ENCODE results near the gene ZFHX3.

Gene ZFHX3

DNA sequence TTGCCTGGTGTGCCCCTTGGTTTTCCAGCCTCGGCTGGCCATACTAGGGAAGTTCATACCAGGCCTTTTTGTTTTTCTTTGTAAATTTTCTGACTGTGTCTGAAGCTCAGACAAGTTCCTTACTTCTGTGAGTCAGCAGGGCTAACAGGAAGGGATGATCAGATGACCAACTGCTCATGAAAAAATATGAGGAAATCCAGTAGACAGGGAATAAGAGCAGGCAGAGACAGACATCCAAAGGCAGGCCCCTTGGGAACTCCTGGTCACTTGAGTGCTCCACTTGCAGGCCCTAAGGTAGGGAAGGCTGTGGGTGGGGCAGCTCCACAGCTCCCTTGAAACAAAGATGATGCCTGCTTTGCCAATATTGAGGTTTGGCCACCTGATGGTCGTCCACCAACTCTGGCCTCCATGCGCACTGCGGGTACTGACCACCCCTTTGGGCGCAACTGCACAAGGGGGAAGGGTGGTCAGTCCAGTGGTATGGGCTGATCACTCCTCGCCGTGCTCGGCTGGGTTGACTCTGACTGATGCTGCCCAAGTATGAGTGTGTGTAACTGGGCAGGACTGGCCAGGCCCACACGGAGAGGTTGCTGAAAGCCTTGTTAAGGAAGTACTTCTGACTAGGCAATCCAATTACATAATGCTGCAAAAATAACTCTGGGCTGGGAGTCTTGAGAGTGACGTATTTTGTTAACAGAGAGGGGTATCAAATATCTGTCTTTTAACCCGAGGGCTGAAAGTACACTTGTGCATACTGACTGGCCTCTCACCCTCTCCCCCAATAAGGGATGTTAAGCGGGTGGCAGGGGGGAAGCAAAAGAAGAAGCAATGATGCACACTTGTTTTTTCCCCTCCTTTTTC is 20.8 kb upstream of the ZFHX3 start:
- DNase-seq (ENCODE audit: low read depth): no peak

- DNase-seq (ENCODE audit: low read depth): no peak
Measured at GRCh38 chr16:73067671-73068540, 20.0 kb upstream of the ZFHX3 start.

GRCh38 chr16:73066927-73067670 is 19.2 kb upstream of the ZFHX3 start:
- DNase-seq (ENCODE audit: low read depth): no peak

DNA sequence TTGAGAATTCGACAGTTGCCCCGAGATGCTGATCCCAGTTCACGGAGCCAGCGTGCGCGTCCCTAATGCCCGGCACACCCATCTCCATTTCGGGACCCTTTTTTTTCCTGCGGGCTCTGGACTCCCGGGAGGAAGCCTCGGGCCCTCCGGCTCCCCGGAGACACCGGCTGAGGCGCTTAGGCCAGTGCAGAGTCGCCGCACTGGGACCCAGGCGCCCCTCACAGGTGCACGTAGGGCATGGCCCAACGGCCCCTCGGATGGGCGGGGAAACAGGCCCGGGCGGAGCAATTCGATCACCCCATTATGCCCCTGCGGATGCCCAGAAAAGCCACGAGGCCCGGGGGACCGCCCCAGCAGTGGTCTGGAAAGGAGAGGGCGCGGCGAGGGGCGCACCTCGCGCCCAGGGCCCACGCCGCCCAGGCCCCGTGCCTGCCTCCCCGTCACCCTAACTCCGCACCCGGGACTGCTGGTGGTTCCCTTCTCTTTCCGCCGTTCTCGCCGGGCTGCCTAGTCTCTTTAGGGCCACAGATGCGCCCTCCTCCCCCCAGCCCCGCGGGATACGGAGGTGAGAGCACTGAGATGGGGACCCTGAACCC is 18.5 kb upstream of the ZFHX3 start:
- DNase-seq (ENCODE audit: low read depth): no peak

DNA sequence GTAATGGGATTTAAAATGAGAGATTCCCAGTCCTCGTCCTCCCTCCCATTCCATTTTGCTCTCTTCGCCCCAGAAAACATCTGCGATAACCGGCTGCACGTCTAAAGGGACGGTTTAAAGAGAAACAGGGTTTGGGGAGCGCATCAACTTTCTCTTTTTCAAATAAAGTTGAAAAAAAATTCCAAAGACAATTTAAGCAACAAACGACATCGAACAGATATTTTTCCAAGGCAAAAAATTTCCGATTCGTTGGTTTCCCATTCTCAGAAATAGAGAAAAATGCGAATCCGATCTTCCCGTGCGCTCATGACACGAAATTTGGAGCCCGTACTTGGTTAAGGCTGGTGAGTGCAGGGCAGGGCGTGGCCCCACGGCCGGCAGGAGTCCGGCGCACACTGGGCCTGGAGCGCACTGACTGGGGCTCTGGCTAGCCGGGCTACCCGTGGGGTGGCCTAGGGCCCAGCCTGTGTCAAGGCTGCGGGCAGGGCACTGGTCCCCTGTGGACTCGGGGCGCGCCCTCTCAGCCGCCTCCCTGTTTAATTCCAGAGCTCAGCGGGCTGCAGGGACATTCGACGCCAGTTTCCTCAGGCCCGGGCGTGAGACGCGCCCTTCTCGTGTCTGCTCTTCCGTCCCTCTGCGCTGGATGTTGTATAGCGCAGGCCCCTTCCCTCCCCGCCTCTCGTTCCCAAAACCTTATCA is 17.9 kb upstream of the ZFHX3 start:
- no peak for DNase-seq (ENCODE audit: low read depth)

- DNase-seq (ENCODE audit: low read depth): no peak
Measured at GRCh38 chr16:73064994-73065545, 17.1 kb upstream of the ZFHX3 start.

DNA sequence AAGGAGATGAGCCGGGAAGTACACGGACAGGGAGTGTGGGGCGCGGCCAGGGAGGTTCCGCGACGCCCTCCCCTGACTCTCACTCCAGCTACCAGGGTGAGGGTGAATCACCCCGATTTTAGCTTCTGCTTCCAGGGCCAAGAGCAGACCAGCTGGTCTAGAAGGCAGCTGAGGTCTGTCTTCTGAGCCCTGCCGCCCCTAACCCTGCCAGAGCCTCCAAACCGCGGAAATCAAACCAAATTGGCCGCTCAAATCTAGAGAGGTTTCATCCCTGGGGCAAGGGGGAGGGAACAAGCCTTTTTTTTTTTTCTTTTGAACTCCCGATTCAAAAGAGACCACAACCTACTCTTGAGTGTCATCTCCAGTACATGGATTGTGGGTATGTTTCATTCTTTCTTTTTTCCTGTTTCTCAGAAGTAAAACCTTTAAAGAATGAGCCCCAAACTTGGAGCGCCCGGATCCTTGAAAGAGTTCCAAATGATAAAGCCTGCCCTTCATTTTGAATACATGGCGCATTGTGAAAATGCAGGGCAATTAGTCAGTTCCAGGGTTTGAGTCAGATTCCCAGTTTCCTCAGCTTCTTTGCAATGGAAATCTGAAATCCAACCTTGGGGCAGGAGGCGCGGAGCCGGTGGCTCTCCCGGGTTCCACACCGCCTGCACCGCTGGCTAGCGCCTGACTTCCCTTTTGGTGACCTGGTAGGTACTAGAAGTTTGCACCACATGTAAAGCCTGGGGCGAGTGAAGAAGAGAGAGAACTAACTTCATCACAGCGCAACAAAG is 16.5 kb upstream of the ZFHX3 start:
- DNase-seq (ENCODE audit: low read depth): no peak

GRCh38 chr16:73063854-73064211 is 15.9 kb upstream of the ZFHX3 start:
- no peak for DNase-seq (ENCODE audit: low read depth)

- no peak for DNase-seq (ENCODE audit: low read depth)
Measured at GRCh38 chr16:73062743-73063733, 15.1 kb upstream of the ZFHX3 start.

GRCh38 chr16:73062001-73062616 is 14.2 kb upstream of the ZFHX3 start:
- no peak for DNase-seq (ENCODE audit: low read depth)

DNA sequence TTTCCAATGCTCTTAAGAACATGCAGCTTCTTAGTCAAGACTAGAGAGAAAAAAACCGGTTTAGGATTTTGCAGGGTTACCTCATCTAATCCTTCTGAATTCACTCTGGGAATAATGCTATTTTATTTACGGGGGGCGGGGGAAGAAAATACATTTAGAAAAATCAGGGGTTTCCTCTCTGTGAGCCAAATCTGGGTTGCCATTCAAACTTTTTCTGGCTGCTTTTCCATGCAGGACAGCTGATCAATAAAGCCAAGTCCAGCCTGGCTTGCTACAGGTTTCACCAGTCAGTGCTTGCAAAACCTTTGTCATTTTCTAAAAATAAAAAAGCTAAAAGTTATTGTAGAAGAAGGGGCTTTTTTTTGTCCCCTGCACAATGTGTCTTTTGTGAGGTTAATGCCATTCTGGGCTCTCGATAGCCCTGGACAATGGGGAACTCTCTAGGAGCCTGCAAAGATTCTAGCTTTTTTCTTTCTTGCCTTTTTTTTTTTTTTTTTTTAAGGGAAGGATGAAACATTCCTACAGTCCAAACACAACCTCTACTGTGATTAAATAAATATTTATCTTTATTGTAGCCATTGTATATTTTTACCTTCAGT is 13.1 kb upstream of the ZFHX3 start:
- no peak for DNase-seq (ENCODE audit: low read depth)

- DNase-seq (ENCODE audit: low read depth): no peak
Measured at GRCh38 chr16:73059779-73060615, 12.1 kb upstream of the ZFHX3 start.

GRCh38 chr16:73058616-73059409 is 10.9 kb upstream of the ZFHX3 start:
- DNase-seq (ENCODE audit: low read depth): no peak

DNA sequence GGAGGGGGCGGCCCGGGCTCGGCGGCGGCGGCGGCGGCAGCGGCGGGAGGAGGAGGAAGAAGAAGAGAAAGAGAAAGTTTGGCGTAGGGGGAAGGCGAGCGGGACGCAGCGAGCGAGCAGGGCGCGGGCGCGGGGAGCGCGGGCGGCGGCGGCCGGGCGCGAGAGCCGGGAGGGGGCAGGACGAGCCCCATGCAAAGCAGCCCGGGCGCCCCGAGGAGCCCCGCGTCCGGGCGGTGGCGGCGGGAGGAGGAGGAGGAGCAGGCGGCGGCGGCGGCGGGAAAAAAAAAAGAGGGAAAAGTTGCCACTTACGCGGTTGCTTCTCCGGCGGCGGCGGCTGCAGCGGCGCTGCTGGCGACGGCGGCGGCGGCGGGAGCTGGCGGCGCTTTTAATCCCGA is 10.3 kb upstream of the ZFHX3 start:
- no peak for DNase-seq (ENCODE audit: low read depth)

GRCh38 chr16:73057291-73058210 is 9.6 kb upstream of the ZFHX3 start:
- DNase-seq (ENCODE audit: low read depth): no peak
